IMR-90 (cell line): ENCODE data around the gene TDRD12. TPM values are rescaled to one million over a fixed set of nuclear protein-coding genes. Genes with fewer than 3 reads are reported as not detected.

Experiments
- ATAC-seq: fragments of 200-7000 bp; cut with Tn5 transposase; 2 replicates; pipeline ENCODE4 v1.9.1; 2020; ENCODE audit warnings: low read depth, mild to moderate bottlenecking, moderate library complexity
- Bru-seq: library from RNA; stranded (reverse); fragments of 400-500 nt; gene quantifications from one replicate; lab custom pipeline; 2021; lab: Mats Ljungman, UMichigan
- BruChase-seq, 2 experiments: library from RNA; stranded (reverse); fragments of 400-500 nt; gene quantifications; one replicate each; lab custom pipeline; 2021; lab: Mats Ljungman, UMichigan
- BruUV-seq: library from RNA; stranded (reverse); fragments of 400-500 nt; replicated peaks from 2 replicates; lab custom pipeline; 2021; lab: Mats Ljungman, UMichigan
- CTCF ChIA-PET: fragments of 300-600 bp; formaldehyde crosslinking; extraction: SDS; loops from one replicate; lab custom pipeline; 2021; ENCODE audit warnings: antibody characterized with exemption; lab: Yijun Ruan, JAX
- POLR2A ChIA-PET: fragments of 300-600 bp; sonication (Branson Sonifier 250); formaldehyde crosslinking; loops from one replicate; lab custom pipeline; 2022; ENCODE audit warnings: antibody characterized with exemption; ENCODE audit not compliant: unreplicated experiment; lab: Charles Lee
- DNase-seq: peaks from one replicate; pipeline ENCODE4 v3.0.0; 2013
- H2AFZ ChIP-seq: replicated peaks from 2 replicates; pipeline ENCODE3; 2013; ENCODE audit warnings: low read length, mild to moderate bottlenecking; ENCODE audit not compliant: poor library complexity
- H2AK5ac ChIP-seq: 2 replicates; pipeline ENCODE4 v1.6.1; 2013; ENCODE audit warnings: low read depth, low read length, inconsistent platforms
- H2AK9ac ChIP-seq: replicated peaks from 2 replicates; pipeline ENCODE3; 2013; ENCODE audit warnings: mild to moderate bottlenecking, low read depth, low read length, moderate library complexity; ENCODE audit not compliant: poor library complexity
- H2BK120ac ChIP-seq: 2 replicates; pipeline ENCODE4 v1.6.1; 2013; ENCODE audit warnings: low read depth, low read length, inconsistent platforms
- H2BK15ac ChIP-seq: 3 replicates; pipeline ENCODE4 v1.6.1; 2013; ENCODE audit warnings: low read depth, low read length, inconsistent platforms
- H2BK20ac ChIP-seq: 2 replicates; pipeline ENCODE4 v1.6.1; 2013; ENCODE audit warnings: low read depth, mild to moderate bottlenecking, inconsistent platforms, low read length, moderate library complexity
- H2BK5ac ChIP-seq: 2 replicates; pipeline ENCODE4 v1.6.1; 2013; ENCODE audit warnings: mild to moderate bottlenecking, low read depth, low read length, inconsistent platforms; ENCODE audit not compliant: poor library complexity, severe bottlenecking
- H3K14ac ChIP-seq: replicated peaks from 2 replicates; pipeline ENCODE4 v1.6.1; 2013; ENCODE audit warnings: low read depth, low read length, inconsistent platforms
- H3K18ac ChIP-seq: 2 replicates; pipeline ENCODE4 v1.6.1; 2013; ENCODE audit warnings: low read depth, low read length, control low read depth
- H3K23ac ChIP-seq: 2 replicates; pipeline ENCODE4 v1.6.1; 2013; ENCODE audit warnings: low read depth, low read length, inconsistent platforms
- H3K27ac ChIP-seq: 2 replicates; pipeline ENCODE4 v1.5.1; 2013; ENCODE audit warnings: mild to moderate bottlenecking, control low read depth, low read length; ENCODE audit not compliant: insufficient read depth
- H3K27me3 ChIP-seq: 2 replicates; pipeline ENCODE4 v1.6.1; 2013; ENCODE audit warnings: low read length; ENCODE audit not compliant: control insufficient read depth, insufficient read depth
- H3K36me3 ChIP-seq: 2 replicates; pipeline ENCODE4 v1.6.1; 2013; ENCODE audit warnings: low read length, mixed read lengths; ENCODE audit not compliant: control insufficient read depth, insufficient read depth
- H3K4ac ChIP-seq: 2 replicates; pipeline ENCODE4 v1.6.1; 2013; ENCODE audit warnings: low read depth, low read length, inconsistent platforms
- H3K4me1 ChIP-seq: 2 replicates; pipeline ENCODE4 v1.6.1; 2013; ENCODE audit warnings: low read length, mixed read lengths; ENCODE audit not compliant: control insufficient read depth, insufficient read depth
- H3K4me2 ChIP-seq: 2 replicates; pipeline ENCODE4 v1.6.1; 2013; ENCODE audit warnings: low read depth, mild to moderate bottlenecking, control low read depth, low read length, moderate library complexity
- H3K4me3 ChIP-seq: 2 replicates; pipeline ENCODE4 v1.5.1; 2013; ENCODE audit warnings: low read depth, mild to moderate bottlenecking, control low read depth, low read length, moderate library complexity; ENCODE audit not compliant: insufficient read depth
- H3K56ac ChIP-seq: 2 replicates; pipeline ENCODE4 v1.6.1; 2013; ENCODE audit warnings: low read length, inconsistent platforms; ENCODE audit not compliant: insufficient read depth; ENCODE audit errors: extremely low read depth
- H3K79me1 ChIP-seq, 2 experiments: 2 replicates each; pipeline ENCODE4 v1.6.1; 2013; ENCODE audit warnings: low read length in 2 of 2, inconsistent platforms in 1 of 2, low read depth in 1 of 2
- H3K9ac ChIP-seq: 2 replicates; pipeline ENCODE4 v1.6.1; 2013; ENCODE audit warnings: low read depth, low read length, control low read depth
- H3K9me1 ChIP-seq: 2 replicates; pipeline ENCODE4 v1.6.1; 2013; ENCODE audit warnings: low read length, inconsistent platforms; ENCODE audit not compliant: insufficient read depth
- H3K9me3 ChIP-seq: 2 replicates; pipeline ENCODE4 v1.6.1; 2013; ENCODE audit warnings: low read length; ENCODE audit not compliant: control insufficient read depth, insufficient read depth
- H4K20me1 ChIP-seq: 2 replicates; pipeline ENCODE4 v1.6.1; 2013; ENCODE audit warnings: low read length, inconsistent platforms; ENCODE audit not compliant: insufficient read depth
- H4K5ac ChIP-seq: 2 replicates; pipeline ENCODE4 v1.6.1; 2013; ENCODE audit warnings: mild to moderate bottlenecking, low read depth, low read length, control low read depth
- H4K8ac ChIP-seq, 2 experiments: 2 replicates each; pipeline ENCODE4 v1.6.1; 2013; ENCODE audit warnings: low read depth in 2 of 2, low read length in 2 of 2, control low read depth in 1 of 2, inconsistent platforms in 1 of 2
- H4K91ac ChIP-seq: 2 replicates; pipeline ENCODE4 v1.6.1; 2013; ENCODE audit warnings: low read depth, low read length, inconsistent platforms; ENCODE audit not compliant: insufficient read depth
- MXI1 ChIP-seq: IDR thresholded peaks from 2 replicates; pipeline ENCODE4 v1.6.1; 2012; ENCODE audit warnings: low read depth, mild to moderate bottlenecking, low read length, moderate library complexity, borderline replicate concordance
- WGBS, 2 experiments: methylation state at CpG; one replicate each; pipeline versions ENCODE4 v1.1.5 to v1.1.7; 2013; ENCODE audit warnings: missing lambda C conversion rate in 2 of 2; ENCODE audit not compliant: insufficient read length in 1 of 2; ENCODE audit errors: extremely low coverage in 2 of 2; 5-methylcytosine and 5-hydroxymethylcytosine counted together
- dilution Hi-C: fragments of 300-500 bp; cut with HindIII; formaldehyde crosslinking; loops from one replicate; pipeline ENCODE4 v1.14.3; 2018; ENCODE audit warnings: low sequenced_read_pairs; ENCODE audit not compliant: unreplicated experiment
- in situ Hi-C: fragments of 300-500 bp; cut with MboI; formaldehyde crosslinking; loops from 3 replicates; pipeline ENCODE4 v1.14.3; 2019; ENCODE audit warnings: low sequenced_read_pairs, inconsistent platforms, mixed read lengths
- intact Hi-C: fragments of 100-400 bp; cut with micrococcal nuclease; formaldehyde crosslinking; loops from 2 replicates; pipeline ENCODE4 v1.10.0; 2022
- long read RNA-seq: library from polyadenylated mRNA; unstranded; transcript quantifications from one replicate; pipeline ENCODE4 v2.0.0, GENCODE V29; 2021; ENCODE audit not compliant: unreplicated experiment
- polyA plus RNA-seq, 3 experiments: library from polyadenylated mRNA; depleted of rRNA; stranded (reverse); fragments of >200 nt; gene quantifications; 2 replicates each; pipeline ENCODE4 v1.2.3, GENCODE V29; 2012; ENCODE audit warnings: low replicate concordance in 1 of 3
- total RNA-seq: library from RNA; depleted of rRNA; stranded (reverse); fragments of >200 nt; gene quantifications from 2 replicates; pipeline ENCODE4 v1.2.3, GENCODE V29; 2012; rRNA removed

TDRD12 gene
- under 0.01 TPM in 2 replicates for total RNA-seq
- polyA plus RNA-seq (2012; rRNA removed) = 0.03 and 0.07 TPM in 2 replicates
- not detected in 2 replicates for polyA plus RNA-seq (2012; cell fraction: cytosol; rRNA removed)
- polyA plus RNA-seq (2012; cell fraction: nucleus; rRNA removed; ENCODE audit: low replicate concordance) = 0.05 and 0.08 TPM in 2 replicates
- percentile 13 among the genes with signal in this experiment for Bru-seq, nascent RNA
- percentile 22 among the genes with signal in this experiment for BruChase-seq, experiment 1, labeled RNA remaining after a 6-hour chase
- BruChase-seq, experiment 2, labeled RNA remaining after a 2-hour chase = percentile 18 among the genes with signal in this experiment
- long read RNA-seq = 0 reads

- DNase-seq = no peak
- Histone ChIP-seq H3K9ac (no peak within 1 kb of the TSS), H2BK15ac (no peak within 1 kb of the TSS), H3K79me1 (no peaks in the 10 kb centered on the region), H3K14ac (no peak within 1 kb of the TSS), H3K36me3 (peaks cover 2% of the 10 kb centered on the region; the same call in 1 of the 2 replicates), H2AK5ac (no peak within 1 kb of the TSS), H3K4me2 (no peak within 1 kb of the TSS), H3K9me3 (no peaks in the 10 kb centered on the region), H4K91ac (no peak within 1 kb of the TSS), H4K20me1 (no peaks in the 10 kb centered on the region), H2BK120ac (no peak within 1 kb of the TSS), H4K8ac (no peak within 1 kb of the TSS), H4K5ac (no peak within 1 kb of the TSS), H3K18ac (no peak within 1 kb of the TSS), H3K27ac (no peak within 1 kb of the TSS), H3K4ac (no peak within 1 kb of the TSS), H3K4me3 (no peak within 1 kb of the TSS), H3K27me3 (no peaks in the 10 kb centered on the region), H3K56ac (no peak within 1 kb of the TSS), H2AFZ (no peak within 1 kb of the TSS), H3K23ac (no peak within 1 kb of the TSS), H3K9me1 (no peaks in the 10 kb centered on the region), H2BK20ac (no peak within 1 kb of the TSS), H2AK9ac (no peak within 1 kb of the TSS), H2BK5ac (no peak within 1 kb of the TSS), H3K4me1 (no peaks in the 10 kb centered on the region)
- ChIA-PET CTCF (no interaction called here), POLR2A (no interaction called here)
- no peak for ATAC-seq
- no peak for TF ChIP-seq MXI1
- dilution Hi-C loops = no loop called here
- intact Hi-C loops = no loop called here
- no TSS peak for BruUV-seq
- in situ Hi-C loops = no loop called here
- 94% methylated on average over 12 of the region's 44 CpGs; no CpG with 5 or more reads in 1 of the 2 experiments for WGBS, 2 experiments
These were observed at the start of gene TDRD12 for GRCh38 chr19:32719611-32720059. Gene TDRD12 (plus strand): TSS chr19:32719767. CDS start chr19:32720073, 306 bp downstream.
